MCF 10A (cell line): ENCODE data around the gene KCNMA1. TPM values are rescaled to one million over a fixed set of nuclear protein-coding genes. Genes with fewer than 3 reads are reported as not detected.

Source experiments
- BruUV-seq: library from RNA; stranded (reverse); fragments of 400-500 nt; replicated peaks from 2 replicates; lab custom pipeline; 2021; lab: Mats Ljungman, UMichigan
- CTCF ChIA-PET: fragments of 300-600 bp; sonication (Branson Sonifier 250); formaldehyde crosslinking; extraction: SDS; loops from one replicate; lab custom pipeline; 2021; ENCODE audit warnings: antibody characterized with exemption, inconsistent platforms; lab: Yijun Ruan, JAX
- POLR2A ChIA-PET: fragments of 300-600, 350-650 bp; sonication (Branson Sonifier 250); formaldehyde crosslinking; extraction: SDS; loops from one replicate; lab custom pipeline; 2020; ENCODE audit warnings: antibody characterized with exemption, inconsistent platforms; lab: Yijun Ruan, JAX
- DNase-seq: peaks from one replicate; pipeline ENCODE4 v3.0.0-alpha.2; 2018; ENCODE audit not compliant: unreplicated experiment
- H3K27ac Mint-ChIP-seq: one replicate; pipeline ENCODE4 v1.8.0; 2022; ENCODE audit warnings: mild to moderate bottlenecking, low read depth, mixed read lengths; ENCODE audit not compliant: unreplicated experiment
- H3K27me3 Mint-ChIP-seq: one replicate; pipeline ENCODE4 v1.8.0; 2022; ENCODE audit warnings: mixed read lengths; ENCODE audit not compliant: insufficient read depth, unreplicated experiment
- H3K36me3 Mint-ChIP-seq: one replicate; pipeline ENCODE4 v1.8.0; 2022; ENCODE audit warnings: mild to moderate bottlenecking, moderate library complexity, mixed read lengths; ENCODE audit not compliant: insufficient read depth, unreplicated experiment
- H3K4me1 Mint-ChIP-seq: one replicate; pipeline ENCODE4 v1.8.0; 2022; ENCODE audit warnings: mixed read lengths; ENCODE audit not compliant: insufficient read depth, unreplicated experiment
- H3K4me3 Mint-ChIP-seq: one replicate; pipeline ENCODE4 v1.8.0; 2022; ENCODE audit warnings: mild to moderate bottlenecking, moderate library complexity, mixed read lengths; ENCODE audit not compliant: unreplicated experiment
- H3K9me3 Mint-ChIP-seq: one replicate; pipeline ENCODE4 v1.8.0; 2022; ENCODE audit warnings: mixed read lengths; ENCODE audit not compliant: unreplicated experiment
- CTCF ChIP-seq: fragments of 200-600 bp; IDR thresholded peaks from one replicate; pipeline ENCODE4 v1.8.0; 2022; ENCODE audit warnings: antibody characterized with exemption, mild to moderate bottlenecking; ENCODE audit not compliant: unreplicated experiment
- intact Hi-C: fragments of 100-400 bp; cut with micrococcal nuclease; formaldehyde crosslinking; loops from 2 replicates; pipeline ENCODE4 v1.14.1; 2022
- total RNA-seq: library from RNA; stranded (reverse); gene quantifications from 2 replicates; pipeline ENCODE4 v1.2.3, GENCODE V29; 2022

Gene KCNMA1
- total RNA-seq, 1 experiment from 2014 or later = 7.5 TPM

GRCh38 chr10:77073663-77073960 is 564.0 kb downstream of the KCNMA1 start:
- CTCF ChIA-PET = interaction anchor here (0.5 kb wide), 1 partner anchor 9 kb away, joined by 3 read pairs; no protein-coding TSS in a partner anchor
- no peak overlapping the region for H3K27ac Mint-ChIP-seq
- no peaks in the 10 kb centered on the region for H3K36me3 Mint-ChIP-seq
- POLR2A ChIA-PET = no interaction called here
- intact Hi-C loops = no loop called here
- BruUV-seq = no TSS peak
- H3K4me1 Mint-ChIP-seq = no peaks in the 10 kb centered on the region
- no peaks in the 10 kb centered on the region for H3K9me3 Mint-ChIP-seq
- H3K4me3 Mint-ChIP-seq = no peak overlapping the region
- no peak for DNase-seq
- no peaks in the 10 kb centered on the region for H3K27me3 Mint-ChIP-seq
- no peak for TF ChIP-seq CTCF

GRCh38 chr10:77072836-77073662 is 564.6 kb downstream of the KCNMA1 start:
- Mint-ChIP-seq H3K27me3 (no peaks in the 10 kb centered on the region), H3K36me3 (no peaks in the 10 kb centered on the region), H3K4me1 (no peaks in the 10 kb centered on the region), H3K27ac (no peak overlapping the region), H3K4me3 (no peak overlapping the region), H3K9me3 (no peaks in the 10 kb centered on the region)
- intact Hi-C loops = no loop called here
- peak; percentile 20 for DNase-seq
- BruUV-seq = no TSS peak
- CTCF ChIA-PET = interaction anchor here (0.5 kb wide), 1 partner anchor 9 kb away, joined by 3 read pairs; no protein-coding TSS in a partner anchor
- POLR2A ChIA-PET = no interaction called here
- TF ChIP-seq CTCF = no peak

- TF ChIP-seq CTCF = no peak
- intact Hi-C loops = no loop called here
- no peak overlapping the region for H3K27ac Mint-ChIP-seq
- no peaks in the 10 kb centered on the region for H3K36me3 Mint-ChIP-seq
- no peaks in the 10 kb centered on the region for H3K27me3 Mint-ChIP-seq
- POLR2A ChIA-PET = no interaction called here
- no peaks in the 10 kb centered on the region for H3K9me3 Mint-ChIP-seq
- no TSS peak for BruUV-seq
- CTCF ChIA-PET = no interaction called here
- H3K4me1 Mint-ChIP-seq = no peaks in the 10 kb centered on the region
- no peak overlapping the region for H3K4me3 Mint-ChIP-seq
- DNase-seq = no peak
Observed at GRCh38 chr10:77072361-77072835, 565.2 kb downstream of the KCNMA1 start.

GRCh38 chr10:77071956-77072355 is 565.7 kb downstream of the KCNMA1 start:
- Mint-ChIP-seq H3K36me3 (no peaks in the 10 kb centered on the region), H3K4me3 (no peak overlapping the region), H3K27me3 (no peaks in the 10 kb centered on the region), H3K9me3 (no peaks in the 10 kb centered on the region), H3K4me1 (no peaks in the 10 kb centered on the region), H3K27ac (no peak overlapping the region)
- BruUV-seq = no TSS peak
- CTCF ChIA-PET = no interaction called here
- POLR2A ChIA-PET = no interaction called here
- no peak for TF ChIP-seq CTCF
- intact Hi-C loops = no loop called here
- DNase-seq = no peak
